ENCODE measurements around the gene S100G.

DNA sequence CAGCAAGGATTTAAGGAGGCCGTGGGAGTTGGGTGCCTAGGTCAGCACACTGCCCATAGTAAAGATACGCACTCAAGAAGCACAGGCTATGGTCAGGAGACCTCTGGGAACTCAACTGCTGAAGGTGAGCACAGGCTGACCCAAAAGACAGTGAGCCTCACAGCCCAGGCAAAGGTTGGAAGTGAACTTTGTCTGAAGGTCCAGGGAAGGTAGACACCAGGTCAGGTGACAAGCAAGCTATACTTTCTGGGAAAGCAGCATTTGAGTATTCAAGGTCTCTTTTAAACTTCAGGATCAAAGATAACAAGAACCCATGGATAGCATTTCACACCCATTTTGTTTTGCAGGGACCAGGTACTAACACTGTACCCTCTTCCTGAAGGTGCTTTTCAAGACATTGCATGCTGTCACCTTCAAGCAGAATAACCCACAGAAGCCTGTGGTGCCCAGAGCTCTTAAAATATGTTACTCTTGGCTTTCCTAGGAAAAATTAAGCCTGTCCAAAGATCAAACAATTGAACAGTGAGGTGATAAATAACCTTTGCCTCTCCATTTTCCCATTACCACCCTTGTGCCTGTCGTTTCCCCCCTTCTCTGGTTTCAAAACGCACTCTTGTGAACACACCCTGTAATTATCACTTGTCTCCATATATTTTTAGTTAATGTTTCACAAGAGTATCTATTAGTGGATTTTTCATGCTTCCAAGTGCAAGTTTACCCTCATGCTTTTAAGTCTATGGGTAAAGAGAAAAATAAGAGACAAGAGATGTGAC is 3.4 kb upstream of the S100G start:
- TF ChIP-seq ZNF274 (IDR thresholded peaks at IDR 0.05; ENCODE audit: low read depth, low read length) (no peak), YY1 (IDR thresholded peaks at IDR 0.05; ENCODE audit: insufficient read depth, insufficient read length) (no peak)

Data from NT2/D1 (cell line).